Measurements from ENCODE around the gene DPEP2NB.
A peak's percentile ranks its signal among the peaks of the same experiment; 100 is the strongest.

The DPEP2NB gene

GRCh38 chr16:67967958-67968399 is 47.7 kb downstream of the DPEP2NB start (continued):
- no peak for TF ChIP-seq REST (tag by site-specific recombination; IDR thresholded peaks at IDR 0.05)
- TF ChIP-seq SCRT1 (tag by site-specific recombination; IDR thresholded peaks at IDR 0.05; ENCODE audit: borderline replicate concordance), result no peak
- no peak for TF ChIP-seq ZNF211 (tag by site-specific recombination; IDR thresholded peaks at IDR 0.05; ENCODE audit: low read depth)
- no peak for TF ChIP-seq TRIM28 (IDR thresholded peaks at IDR 0.05; ENCODE audit: borderline replicate concordance, low read length)
- no peak for TF ChIP-seq SP7 (tag by site-specific recombination; IDR thresholded peaks at IDR 0.05)

- H3K4me1 ChIP-seq (ENCODE audit: control insufficient read depth, insufficient read depth, low read length), result no peaks in the 10 kb centered on the region; the same call in none of the 2 replicates
- peak; percentile 18; the same call in 1 of the 2 replicates for TF ChIP-seq ZNF2 (tag by site-specific recombination; IDR thresholded peaks at IDR 0.05)
- no peak for TF ChIP-seq ZXDB (tag by site-specific recombination; IDR thresholded peaks at IDR 0.05)
- TF ChIP-seq ZNF664 (tag by site-specific recombination; IDR thresholded peaks at IDR 0.05), result no peak
- no peak for TF ChIP-seq ZNF449 (tag by site-specific recombination; IDR thresholded peaks at IDR 0.05)
- no peak for TF ChIP-seq SETDB1 (IDR thresholded peaks at IDR 0.05; ENCODE audit: insufficient read length, low read length)
- peak; percentile 49; the same call in 1 of the 2 replicates for TF ChIP-seq ZNF335 (tag by site-specific recombination; conservative IDR thresholded peaks at IDR 0.05)
- 0 out of 2 replicates have a peak, but pooled peaks have one; percentile 20 for TF ChIP-seq ZNF10 (tag by site-specific recombination; IDR thresholded peaks at IDR 0.05)
- peak; percentile 35; the same call in 1 of the 2 replicates for TF ChIP-seq ZNF677 (tag by site-specific recombination; IDR thresholded peaks at IDR 0.05)
- TF ChIP-seq ZIC2 (tag by site-specific recombination; IDR thresholded peaks at IDR 0.05), result peak; percentile 10; the same call in 1 of the 2 replicates
- TF ChIP-seq, protein P1, sequence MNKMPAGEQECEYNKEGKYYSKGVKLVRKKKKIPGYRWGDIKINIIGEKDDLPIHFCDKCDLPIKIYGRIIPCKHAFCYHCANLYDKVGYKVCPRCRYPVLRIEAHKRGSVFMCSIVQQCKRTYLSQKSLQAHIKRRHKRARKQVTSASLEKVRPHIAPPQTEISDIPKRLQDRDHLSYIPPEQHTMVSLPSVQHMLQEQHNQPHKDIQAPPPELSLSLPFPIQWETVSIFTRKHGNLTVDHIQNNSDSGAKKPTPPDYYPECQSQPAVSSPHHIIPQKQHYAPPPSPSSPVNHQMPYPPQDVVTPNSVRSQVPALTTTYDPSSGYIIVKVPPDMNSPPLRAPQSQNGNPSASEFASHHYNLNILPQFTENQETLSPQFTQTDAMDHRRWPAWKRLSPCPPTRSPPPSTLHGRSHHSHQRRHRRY (tag by site-specific recombination; IDR thresholded peaks at IDR 0.05), result no peak
- TF ChIP-seq ZBTB17 (tag by site-specific recombination; IDR thresholded peaks at IDR 0.05), result no peak
- no peak for TF ChIP-seq ZNF132 (tag by site-specific recombination; IDR thresholded peaks at IDR 0.05; ENCODE audit: borderline replicate concordance)
- TF ChIP-seq PBX3 (CRISPR knock-in tag; IDR thresholded peaks at IDR 0.05), result no peak
- TF ChIP-seq ZNF558 (tag by site-specific recombination; IDR thresholded peaks at IDR 0.05), result no peak
- peak; percentile 60 for TF ChIP-seq ZNF341 (tag by site-specific recombination; IDR thresholded peaks at IDR 0.05; ENCODE audit: low read depth)
- no peak for TF ChIP-seq GLI4 (tag by site-specific recombination; IDR thresholded peaks at IDR 0.05)
- TF ChIP-seq ZNF521 (tag by site-specific recombination; IDR thresholded peaks at IDR 0.05), result no peak
- peak; percentile 56 for TF ChIP-seq GLIS1 (tag by site-specific recombination; IDR thresholded peaks at IDR 0.05)
- TF ChIP-seq SP2 (tag by site-specific recombination; IDR thresholded peaks at IDR 0.05), result peak; percentile 29; the same call in 1 of the 2 replicates
- no peak for TF ChIP-seq ZNF660 (tag by site-specific recombination; IDR thresholded peaks at IDR 0.05)
- H3K27ac ChIP-seq (ENCODE audit: extremely low read depth, low read depth, low read length), result peak overlapping the region; percentile 80; the same call in 1 of the 2 replicates
- ChIA-PET CTCF (interaction anchor here (0.6 to 1.2 kb wide), 4 partner anchors 19 to 127 kb away, joined by 3 to 6 read pairs (median 4); no protein-coding TSS in a partner anchor), POLR2A (interaction anchor here (0.6 to 2.3 kb wide), 11 partner anchors 16 to 277 kb away, joined by 3 to 13 read pairs (median 6); partner anchors contain the start of genes DDX28, DUS2, PLA2G15 and PSMB10)
- H3K4me3 ChIP-seq (ENCODE audit: low read depth, low read length), result peak overlapping the region; percentile 68
- H3K9me3 ChIP-seq (ENCODE audit: control insufficient read depth, insufficient read depth, low read depth, low read length), result no peaks in the 10 kb centered on the region
- peaks cover 0 to 37% of the 10 kb centered on the region in 2 experiments; a peak in 2 of 3 replicates for H3K36me3 ChIP-seq (ENCODE audit: control insufficient read depth in 2 of 2, insufficient read depth in 1 of 2, low read length in 2 of 2)
Observed at GRCh38 chr16:67967183-67967957, 48.3 kb downstream of the DPEP2NB start.

All from HEK293 (cell line).